HK-2 (cell line): ENCODE data around the gene SNX25.
"Not testable (repeated sequence)": the region's sequence is repeated elsewhere in the genome, so short reads cannot be mapped to it uniquely, and the experiment has no call there.

Source experiments
- DNase-seq: peaks from one replicate; pipeline ENCODE4 v3.0.0-alpha.2; 2018; ENCODE audit not compliant: unreplicated experiment

The SNX25 gene

GRCh38 chr4:185232370-185232769 lies 23.0 kb downstream of the SNX25 start:
- peak; percentile 54 for DNase-seq

DNA sequence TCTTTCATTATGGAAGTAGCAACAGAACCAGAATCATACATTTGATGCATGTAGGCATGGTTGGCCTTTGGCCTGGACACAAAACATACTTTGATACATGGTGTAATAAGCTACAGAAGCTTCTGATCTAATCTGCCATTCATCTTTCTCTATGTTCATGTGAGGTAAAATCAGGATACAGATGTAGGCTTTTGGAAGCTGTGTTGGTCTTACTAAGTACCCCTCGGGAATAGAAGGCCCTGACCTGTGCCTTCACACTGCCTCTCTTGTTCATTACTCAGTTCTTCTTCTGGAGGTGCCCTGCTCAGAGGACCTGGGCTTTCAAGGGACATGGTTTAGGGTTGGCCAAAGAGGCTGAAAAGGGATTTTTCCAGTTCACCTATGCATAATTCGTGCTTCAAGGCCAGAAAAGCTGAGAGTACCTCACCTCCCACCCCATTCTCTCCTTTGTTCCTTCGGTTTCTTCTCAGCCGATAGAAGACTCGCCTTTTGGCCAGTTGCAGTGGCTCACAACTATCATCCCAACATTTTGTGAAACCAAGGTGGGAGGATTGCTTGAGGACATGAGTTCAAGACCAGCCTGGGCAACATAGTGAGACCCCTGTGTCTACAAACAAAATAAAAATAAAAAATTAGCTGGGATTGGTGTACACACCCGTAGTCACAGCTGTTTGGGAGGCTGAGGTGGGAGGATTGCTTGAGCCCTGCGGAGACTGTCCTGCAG lies 25.9 kb downstream of the SNX25 start:
- DNase-seq: no peak

- no peak for DNase-seq
Measured at GRCh38 chr4:185235843-185236503, 26.6 kb downstream of the SNX25 start.

DNA sequence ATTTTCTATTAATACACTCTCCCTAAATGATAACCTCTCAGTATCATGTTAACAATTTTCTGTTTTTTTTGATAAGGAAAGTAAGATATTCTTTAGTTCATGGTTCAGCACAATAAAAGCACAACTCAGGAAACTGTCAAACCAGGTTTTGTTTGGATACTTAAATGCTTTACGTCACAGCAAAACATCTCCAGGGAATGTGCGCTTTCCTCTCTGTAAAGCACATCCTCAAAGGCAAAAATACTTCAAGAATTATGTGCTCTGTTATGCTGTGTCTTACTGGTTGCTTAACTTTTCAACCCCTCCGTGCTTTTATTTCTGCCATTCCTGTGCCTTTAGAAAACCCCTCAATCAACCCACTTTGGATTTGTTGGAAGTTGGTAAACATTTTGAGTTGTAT lies 27.8 kb downstream of the SNX25 start:
- DNase-seq: no peak

GRCh38 chr4:185238215-185238681 lies 28.9 kb downstream of the SNX25 start:
- DNase-seq: no peak

DNA sequence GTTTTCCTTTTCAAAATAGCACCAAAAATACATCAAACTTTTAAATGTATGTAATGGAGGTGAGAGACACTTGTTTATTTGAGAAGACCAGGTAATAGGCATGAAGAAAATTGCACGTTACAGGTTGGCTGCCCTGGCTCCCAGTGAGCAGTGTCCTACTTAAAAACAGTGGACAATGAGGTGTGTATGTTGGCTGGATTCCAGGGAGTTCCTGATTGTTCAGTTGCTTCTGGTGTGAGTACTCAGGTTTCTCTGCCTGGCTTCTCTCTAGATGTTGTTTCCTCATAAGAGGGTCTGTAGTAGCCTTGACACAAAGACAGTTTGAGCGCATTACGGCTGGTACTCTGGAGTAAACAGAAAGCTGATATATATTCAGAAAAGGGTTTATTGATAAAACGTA lies 29.4 kb downstream of the SNX25 start:
- DNase-seq: no peak

DNA sequence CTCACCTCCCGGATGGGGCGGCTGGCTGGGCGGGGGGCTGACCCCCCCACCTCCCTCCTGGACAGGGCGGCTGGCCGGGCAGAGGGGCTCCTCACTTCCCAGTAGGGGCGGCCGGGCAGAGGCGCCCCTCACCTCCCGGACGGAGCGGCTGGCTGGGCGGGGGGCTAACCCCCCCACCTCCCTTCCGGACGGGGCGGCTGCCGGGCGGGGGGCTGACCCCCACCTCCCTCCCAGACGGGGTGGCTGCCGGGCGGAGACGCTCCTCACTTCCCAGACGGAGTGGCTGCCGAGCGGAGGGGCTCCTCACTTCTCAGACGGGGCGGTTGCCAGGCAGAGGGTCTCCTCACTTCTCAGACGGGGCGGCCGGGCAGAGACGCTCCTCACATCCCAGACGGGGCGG lies 31.1 kb downstream of the SNX25 start:
- not testable (repeated sequence) for DNase-seq

DNA sequence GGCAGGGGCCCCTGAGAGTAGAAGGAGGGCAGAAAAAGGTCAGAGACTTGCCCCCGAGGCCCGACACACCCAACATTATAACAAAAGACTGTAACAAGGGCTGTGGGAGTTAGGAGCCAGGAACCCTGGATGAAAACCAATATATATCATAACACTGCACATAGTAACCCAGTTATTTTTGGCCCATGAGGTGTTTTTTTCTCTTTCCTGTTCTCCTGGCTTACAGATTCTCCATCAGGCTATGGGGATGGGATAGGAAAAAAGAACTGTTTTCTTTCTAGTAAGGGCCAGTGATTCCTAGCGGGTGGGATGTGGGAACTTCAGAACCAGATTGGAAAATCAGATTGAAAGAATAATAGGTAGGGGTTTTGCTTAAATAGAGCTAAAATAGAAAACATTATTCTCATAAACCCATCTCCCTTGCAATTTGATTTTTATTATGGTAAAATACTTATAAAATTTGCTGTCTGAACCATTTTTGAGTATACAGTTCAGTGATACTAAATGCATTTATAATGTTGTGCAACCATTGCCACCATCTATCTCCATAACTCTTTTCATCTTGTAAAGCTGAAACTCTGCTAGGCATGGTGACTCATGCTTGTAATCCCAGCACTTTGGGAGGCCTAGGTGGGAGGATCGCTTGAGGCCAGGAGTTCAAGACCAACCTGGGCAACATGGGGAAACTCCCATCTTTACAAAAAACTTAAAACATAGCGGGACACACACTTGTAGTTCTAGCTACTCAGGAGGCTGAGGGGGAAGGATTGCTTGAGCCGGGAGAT lies 33.5 kb downstream of the SNX25 start:
- no peak for DNase-seq

GRCh38 chr4:185243879-185244278 lies 34.5 kb downstream of the SNX25 start:
- no peak for DNase-seq

DNA sequence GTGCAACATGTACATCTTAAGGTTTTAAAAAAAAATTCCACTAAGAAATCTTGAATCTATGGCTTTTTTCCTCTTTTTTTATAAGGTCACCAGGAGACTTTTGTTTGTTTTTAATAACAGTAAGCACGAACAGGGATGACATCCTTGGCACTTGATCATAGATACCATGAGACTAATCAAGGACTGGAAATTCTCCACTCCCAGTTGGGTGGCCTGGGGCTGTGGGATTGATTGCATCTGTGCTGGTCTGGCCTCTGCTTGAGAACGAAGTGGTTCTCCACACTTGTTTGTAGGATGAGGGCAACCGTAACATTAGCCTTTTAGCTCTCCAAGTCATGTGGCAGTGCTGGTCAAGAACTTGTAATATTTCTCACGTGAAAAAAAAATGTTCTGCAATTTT lies 35.4 kb downstream of the SNX25 start:
- no peak for DNase-seq

DNA sequence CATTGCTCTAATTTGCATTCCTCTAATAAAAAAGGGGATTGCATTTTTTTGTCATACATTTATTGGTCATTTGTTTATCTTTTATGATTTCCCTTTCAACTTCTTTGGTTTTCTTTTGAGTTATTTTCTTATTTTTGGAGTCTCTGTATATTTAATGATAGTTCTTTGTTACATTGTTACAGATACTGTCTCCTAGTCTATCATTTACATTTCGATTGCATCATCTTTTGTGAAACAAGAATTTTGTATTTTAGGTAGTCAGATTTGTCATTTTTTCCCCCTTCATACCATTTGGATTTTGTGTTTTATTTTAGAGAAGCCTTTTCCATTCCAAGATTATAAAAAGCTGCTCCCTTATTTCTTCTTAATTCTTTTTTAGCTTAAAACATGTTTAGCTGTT lies 37.1 kb downstream of the SNX25 start:
- DNase-seq: no peak

DNA sequence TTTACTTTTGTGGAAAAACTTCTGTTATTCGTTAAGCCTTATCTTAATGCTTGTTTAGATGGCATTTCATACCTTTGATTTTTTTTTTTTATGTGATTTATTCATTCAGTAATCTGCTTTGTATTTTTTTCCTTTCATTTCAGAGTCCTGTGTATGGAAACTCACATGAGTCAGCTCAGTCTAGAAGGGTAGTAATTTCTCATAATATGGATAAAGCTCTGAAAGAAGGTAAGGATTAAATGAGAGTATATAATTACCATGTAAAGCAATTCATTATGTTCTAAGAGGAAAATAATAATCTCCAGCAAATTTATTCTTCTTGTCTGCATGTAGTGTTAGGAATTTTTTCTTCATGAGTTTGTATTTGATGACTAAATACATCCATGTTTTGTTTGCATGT lies 37.8 kb downstream of the SNX25 start:
- no peak for DNase-seq

DNA sequence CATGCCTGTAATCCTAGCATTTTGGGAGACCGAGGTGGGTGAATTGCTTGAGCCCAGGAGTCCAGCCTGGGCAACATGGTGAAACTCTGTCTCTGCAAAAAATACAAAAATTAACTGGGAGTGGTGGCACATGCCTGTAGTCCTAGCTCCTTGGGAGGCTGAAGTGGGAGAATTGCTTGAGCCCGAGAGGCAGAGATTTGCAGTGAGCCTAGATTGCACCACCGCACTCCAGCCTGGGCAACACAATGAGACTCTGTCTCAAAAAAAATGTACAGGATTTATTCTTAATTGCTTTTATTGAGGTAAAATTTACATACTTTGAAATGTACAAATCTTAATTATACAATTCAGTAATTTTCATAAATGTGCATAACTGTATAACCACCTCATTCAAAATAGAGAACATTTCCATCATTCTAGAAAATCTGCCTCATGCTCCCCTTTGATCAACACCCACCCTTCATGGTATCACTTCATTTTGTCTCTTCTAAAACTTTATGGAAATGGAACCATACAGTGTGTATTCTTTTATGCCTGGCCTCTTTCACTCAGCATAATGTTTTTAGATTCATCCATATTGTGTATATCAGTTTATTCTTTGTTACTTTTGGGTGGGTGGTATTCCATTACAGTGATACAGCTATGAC lies 39.1 kb downstream of the SNX25 start:
- DNase-seq: no peak

- DNase-seq: no peak
Measured at GRCh38 chr4:185249105-185249504, 39.7 kb downstream of the SNX25 start.

DNA sequence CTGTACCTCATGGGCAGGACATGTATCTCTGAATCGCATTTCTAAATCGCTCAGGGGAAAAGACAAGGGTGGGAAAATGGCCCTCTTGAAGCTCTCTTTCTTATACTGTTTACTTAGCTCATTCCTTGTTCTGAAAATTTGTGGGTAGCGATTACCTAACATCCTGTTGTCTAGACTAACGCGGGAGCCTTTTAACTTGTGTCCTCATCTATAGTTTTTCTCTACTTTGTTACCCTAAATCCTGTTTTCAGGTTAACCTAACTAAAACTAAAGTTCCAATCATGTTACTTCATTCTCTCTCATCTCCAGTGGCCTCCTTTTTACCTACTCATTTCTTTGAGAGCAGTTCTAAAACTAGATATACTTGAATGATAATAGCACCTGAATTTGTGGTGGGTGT lies 45.0 kb downstream of the SNX25 start:
- no peak for DNase-seq

- DNase-seq: no peak
Measured at GRCh38 chr4:185255868-185256267, 46.5 kb downstream of the SNX25 start.

DNA sequence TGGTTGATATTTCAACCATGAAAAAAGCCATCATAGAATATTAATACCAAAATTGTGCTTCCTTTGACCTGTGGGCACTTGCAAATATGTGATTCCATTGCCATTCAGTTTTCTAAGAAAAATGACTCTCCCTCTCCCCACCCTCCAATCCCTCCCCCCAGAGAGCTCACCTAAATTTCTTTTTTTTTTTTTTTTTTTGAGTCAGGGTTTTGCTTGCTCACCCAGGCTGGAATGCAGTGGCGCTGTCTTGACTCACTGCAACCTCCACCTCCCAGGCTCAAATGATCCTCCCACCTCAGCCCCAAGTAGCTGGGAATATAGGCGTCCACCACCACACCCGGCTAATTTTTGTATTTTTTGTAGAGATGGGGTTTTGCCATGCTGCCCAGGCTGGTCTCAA lies 47.0 kb downstream of the SNX25 start:
- peak; percentile 55 for DNase-seq

GRCh38 chr4:185257086-185257485 lies 47.7 kb downstream of the SNX25 start:
- no peak for DNase-seq

DNA sequence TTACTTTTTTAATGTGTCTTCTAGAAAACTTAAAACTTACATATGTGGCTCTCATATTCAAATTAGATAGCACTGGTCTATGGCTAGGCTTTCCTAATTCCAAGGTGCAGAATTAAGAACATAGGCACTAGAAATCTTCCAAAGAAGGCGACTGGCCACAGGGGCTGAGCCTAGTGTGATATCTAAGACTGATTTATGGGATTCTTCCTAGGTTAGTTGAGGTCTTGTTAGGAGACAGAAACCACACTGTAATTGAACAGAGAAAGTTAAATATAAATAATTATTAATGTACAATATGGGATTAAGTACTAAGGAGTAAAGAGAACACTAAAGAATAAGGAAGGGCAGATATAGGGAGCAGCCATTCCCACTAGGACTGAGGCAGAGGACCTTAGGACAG lies 48.3 kb downstream of the SNX25 start:
- DNase-seq: no peak

GRCh38 chr4:185258741-185259140 lies 49.3 kb downstream of the SNX25 start:
- DNase-seq: not testable (repeated sequence)

GRCh38 chr4:185259719-185260118 lies 50.3 kb downstream of the SNX25 start:
- no peak for DNase-seq

DNA sequence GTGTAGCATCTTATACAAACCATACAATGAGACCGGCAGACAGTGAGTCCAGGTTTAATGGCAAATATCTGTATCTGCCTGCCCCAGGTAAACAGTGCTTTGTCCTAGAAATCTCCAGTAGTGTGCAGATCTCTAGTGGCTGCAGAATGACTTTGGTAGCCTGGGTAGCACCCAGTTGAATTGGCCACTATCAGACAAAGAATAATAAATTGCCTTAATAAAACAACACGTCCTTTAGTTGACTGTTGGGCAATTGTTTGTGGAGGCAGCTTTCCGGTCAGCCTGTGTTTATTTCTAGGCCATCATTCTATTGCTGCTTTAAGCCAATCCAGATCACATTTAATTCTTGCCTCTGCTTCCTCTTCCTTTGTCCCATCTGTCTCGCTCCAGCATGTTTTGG lies 52.5 kb downstream of the SNX25 start:
- DNase-seq: no peak
